Stimulated activated CD8-positive, alpha-beta memory T cell treated with anti-CD3 and anti-CD28 coated beads, Interleukin-15, amount 100 ng/mL, for 4 hours (primary cell): ENCODE results near the gene ANTKMT.

ENCODE experiments used
- DNase-seq, 2 donors: peaks; one replicate each; pipeline ENCODE4 v3.0.0-alpha.2; 2020; ENCODE audit warnings: low read depth in 2 of 2

The ANTKMT gene

GRCh38 chr16:720990-721764, at the start of gene ANTKMT:
Gene ANTKMT (plus strand): TSS chr16:721146. CDS start chr16:721275, 129 bp downstream.
- peak; percentile 36 to 59 for DNase-seq

GRCh38 chr16:671353-672131, 49.4 kb upstream of the ANTKMT start:
- no peak for DNase-seq

- DNase-seq, result no peak
Observed at GRCh38 chr16:672371-672770, 48.6 kb upstream of the ANTKMT start.

GRCh38 chr16:672851-673250, 48.1 kb upstream of the ANTKMT start:
- DNase-seq, result no peak

- no peak for DNase-seq
Observed at GRCh38 chr16:673399-673991, 47.5 kb upstream of the ANTKMT start.

- DNase-seq, result no peak
Observed at GRCh38 chr16:674214-674881, 46.6 kb upstream of the ANTKMT start.

GRCh38 chr16:674968-675883, 45.7 kb upstream of the ANTKMT start, which contains the start of gene RHBDL1:
Gene RHBDL1 (plus strand): TSS chr16:675671. CDS start chr16:675791, 120 bp downstream.
- DNase-seq, result no peak

- no peak for DNase-seq
Observed at GRCh38 chr16:675884-676564, 44.9 kb upstream of the ANTKMT start.

GRCh38 chr16:676565-676902, 44.4 kb upstream of the ANTKMT start:
- no peak for DNase-seq

GRCh38 chr16:676913-677312, 44.0 kb upstream of the ANTKMT start:
- no peak for DNase-seq

- DNase-seq, result no peak
Observed at GRCh38 chr16:677316-678190, 43.4 kb upstream of the ANTKMT start.

GRCh38 chr16:678209-678857, 42.6 kb upstream of the ANTKMT start:
- DNase-seq, result no peak

GRCh38 chr16:678858-679813, 41.8 kb upstream of the ANTKMT start:
- DNase-seq, result peak in 1 of 2 donors; percentile 23

GRCh38 chr16:679814-680624, 40.9 kb upstream of the ANTKMT start, which contains the start of gene STUB1:
Gene STUB1 (plus strand): TSS chr16:680410. CDS start chr16:680526, 116 bp downstream.
- peak; percentile 68 to 75 for DNase-seq

GRCh38 chr16:680625-680945, 40.4 kb upstream of the ANTKMT start:
- no peak for DNase-seq

- no peak for DNase-seq
Observed at GRCh38 chr16:680967-681745, 39.8 kb upstream of the ANTKMT start.
